Epithelial cell of prostate (primary cell): ENCODE measurements around the gene OR2T3.
"Not testable (repeated sequence)": the region's sequence is repeated elsewhere in the genome, so short reads cannot be mapped to it uniquely, and the experiment has no call there.

Experiments
- DNase-seq: peaks from one replicate; pipeline ENCODE4 v3.0.0-alpha.2; 2011; ENCODE audit warnings: low read depth, low spot score
- H3K27ac ChIP-seq: fragments of 450-650 bp; 2 replicates; pipeline ENCODE4 v1.5.1; 2017; ENCODE audit warnings: mild to moderate bottlenecking

The OR2T3 gene

DNA sequence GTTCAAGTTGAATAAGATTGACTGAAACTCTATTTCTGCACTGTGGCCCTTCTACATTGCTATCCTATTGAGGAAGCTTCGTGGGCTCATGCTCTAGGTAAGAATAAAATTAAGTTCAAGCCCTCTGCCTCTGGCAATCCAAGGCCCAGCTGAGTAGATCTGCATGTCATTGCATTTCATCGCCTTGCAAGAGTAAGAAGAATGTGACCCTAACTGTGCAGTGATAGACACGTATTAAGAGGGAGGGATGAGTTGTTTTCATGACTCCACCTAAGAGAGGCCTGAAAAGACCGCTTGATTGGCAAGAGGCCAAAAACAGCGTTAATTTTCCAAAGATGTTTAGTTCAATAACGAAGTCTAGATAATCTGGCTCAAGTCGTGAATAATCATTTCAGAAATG, 14.0 kb upstream of the OR2T3 start:
- not testable (repeated sequence) for H3K27ac ChIP-seq, DNase-seq

- no peak for DNase-seq
- H3K27ac ChIP-seq, result no peak overlapping the region
These were observed 2.0 kb upstream of the OR2T3 start for GRCh38 chr1:248471154-248471553.

DNA sequence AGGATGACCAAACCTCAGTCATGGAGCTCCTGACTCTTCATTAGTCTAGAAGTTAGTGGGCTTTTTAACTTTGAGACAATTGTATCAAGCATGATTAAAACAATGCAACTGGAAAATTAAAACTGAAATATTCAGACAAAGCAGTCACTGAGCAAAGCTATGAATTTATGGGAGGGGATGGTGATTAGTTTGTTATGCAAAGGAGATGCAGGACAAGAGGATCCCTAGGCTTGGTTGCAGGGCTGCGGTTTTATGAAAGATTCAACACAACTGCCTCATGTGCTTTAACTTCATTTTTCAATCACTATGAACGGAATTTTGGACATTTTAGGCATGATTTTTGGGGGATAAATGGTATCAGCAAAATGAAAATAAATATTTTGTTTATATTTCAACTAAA, 1.0 kb upstream of the OR2T3 start:
- not testable (repeated sequence) for H3K27ac ChIP-seq, DNase-seq

DNA sequence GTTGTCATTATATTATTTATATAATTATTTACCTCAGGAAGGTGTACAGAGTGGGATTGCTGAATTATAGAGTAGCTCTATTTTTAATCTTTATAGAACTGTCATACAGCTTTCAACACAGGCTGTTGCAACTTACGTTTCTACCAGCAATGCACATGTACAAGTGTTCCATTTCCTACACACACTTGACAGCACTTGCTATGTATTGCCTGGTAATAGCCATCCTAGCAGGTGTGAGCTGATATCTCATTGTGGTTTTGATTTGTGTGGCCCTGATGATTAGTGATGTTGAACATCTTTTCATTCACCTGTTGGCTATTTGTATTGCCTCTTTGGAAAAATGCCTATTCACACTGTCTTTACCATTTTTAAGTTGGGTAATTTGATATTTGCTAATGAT, 2.5 kb downstream of the OR2T3 start:
- DNase-seq, H3K27ac ChIP-seq: not testable (repeated sequence)

- not testable (repeated sequence) for DNase-seq, H3K27ac ChIP-seq
These were observed 8.8 kb downstream of the OR2T3 start for GRCh38 chr1:248481686-248482579.

DNA sequence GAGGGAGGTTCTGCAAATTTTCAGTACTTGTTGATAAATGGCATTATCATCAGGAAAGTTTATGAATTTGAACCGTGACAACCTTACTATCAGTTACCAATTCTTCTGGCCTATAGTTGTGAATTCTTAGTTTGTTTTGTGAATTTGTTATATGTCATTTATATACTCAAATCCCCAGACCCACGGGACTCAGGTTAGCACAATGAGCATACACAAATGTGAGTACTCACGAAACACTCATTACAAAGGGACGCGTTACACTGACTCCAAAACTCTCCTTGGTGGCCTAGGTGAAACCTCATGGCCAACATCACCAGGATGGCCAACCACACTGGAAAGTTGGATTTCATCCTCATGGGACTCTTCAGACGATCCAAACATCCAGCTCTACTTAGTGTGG, 15.1 kb downstream of the OR2T3 start, which contains the start of gene OR2T5:
Gene OR2T5, plus strand, starts transcription at position 301 of the 400 bp plus-strand sequence. Its CDS starts 0 bp downstream, at position 301.
- not testable (repeated sequence) for DNase-seq, H3K27ac ChIP-seq

GRCh38 chr1:248496661-248497060, 23.5 kb downstream of the OR2T3 start:
- H3K27ac ChIP-seq, DNase-seq: not testable (repeated sequence)

DNA sequence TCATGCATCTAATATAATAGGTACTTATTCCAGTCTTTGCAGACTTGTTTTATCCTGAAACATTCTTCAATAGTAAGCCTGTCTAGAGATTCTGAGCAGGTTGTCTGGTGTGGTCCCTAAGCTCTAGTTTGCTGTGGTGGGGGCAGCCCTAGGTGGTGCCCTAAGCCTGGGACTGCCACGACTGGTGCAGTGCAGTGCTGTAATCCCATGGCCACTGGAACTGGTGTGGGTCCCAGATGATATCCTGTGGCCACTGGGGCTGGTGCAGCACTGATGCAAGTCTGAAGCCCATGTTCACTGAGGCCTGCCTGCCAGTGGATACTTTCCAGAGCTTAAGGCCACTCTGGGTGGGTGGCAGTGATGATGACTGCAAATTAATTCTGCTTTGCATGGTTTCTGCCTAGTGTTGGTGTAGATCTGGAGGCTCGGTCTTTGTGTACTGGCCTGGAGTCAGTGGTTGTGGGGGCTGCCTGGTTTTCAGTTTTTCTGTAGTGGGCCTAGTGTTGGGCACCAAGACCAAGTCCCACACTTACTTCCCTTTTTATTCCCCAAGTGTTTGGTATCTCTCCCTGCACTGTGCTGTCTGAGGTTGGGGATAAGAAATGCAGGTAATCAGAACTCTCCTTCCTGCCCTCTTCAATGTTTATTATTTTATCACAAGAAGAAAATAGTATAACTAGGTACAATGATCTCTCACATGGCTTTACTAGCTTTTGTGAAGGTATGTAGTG, 27.3 kb downstream of the OR2T3 start:
- DNase-seq, H3K27ac ChIP-seq: not testable (repeated sequence)

GRCh38 chr1:248507773-248508172, 34.6 kb downstream of the OR2T3 start, which contains the start of gene OR2G6:
Gene OR2G6 (plus strand): TSS chr1:248508073. CDS start chr1:248521647, 13,574 bp downstream.
- H3K27ac ChIP-seq, DNase-seq: not testable (repeated sequence)

- not testable (repeated sequence) for DNase-seq, H3K27ac ChIP-seq
These were observed 37.1 kb downstream of the OR2T3 start for GRCh38 chr1:248510217-248510616.

DNA sequence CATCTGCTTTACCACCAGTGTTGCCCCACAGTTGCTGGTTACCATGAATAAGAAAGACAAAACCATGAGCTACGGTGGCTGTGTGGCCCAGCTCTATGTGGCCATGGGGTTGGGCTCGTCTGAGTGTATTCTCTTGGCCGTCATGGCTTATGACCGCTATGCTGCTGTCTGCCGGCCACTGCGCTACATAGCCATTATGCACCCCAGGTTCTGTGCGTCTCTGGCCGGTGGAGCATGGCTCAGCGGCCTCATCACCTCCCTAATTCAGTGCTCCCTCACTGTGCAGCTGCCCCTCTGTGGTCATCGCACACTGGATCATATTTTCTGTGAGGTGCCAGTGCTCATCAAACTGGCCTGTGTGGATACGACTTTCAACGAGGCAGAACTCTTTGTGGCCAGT, 48.7 kb downstream of the OR2T3 start:
- DNase-seq, result no peak
- H3K27ac ChIP-seq, result no peak overlapping the region
